ENCODE results near the gene LRRC61. TPM values are rescaled to one million over a fixed set of nuclear protein-coding genes. Genes with fewer than 3 reads are reported as not detected.

The LRRC61 gene, protein sequence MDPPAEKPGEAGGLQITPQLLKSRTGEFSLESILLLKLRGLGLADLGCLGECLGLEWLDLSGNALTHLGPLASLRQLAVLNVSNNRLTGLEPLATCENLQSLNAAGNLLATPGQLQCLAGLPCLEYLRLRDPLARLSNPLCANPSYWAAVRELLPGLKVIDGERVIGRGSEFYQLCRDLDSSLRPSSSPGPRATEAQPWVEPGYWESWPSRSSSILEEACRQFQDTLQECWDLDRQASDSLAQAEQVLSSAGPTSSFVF
- total RNA-seq = 0.65 and 1.2 TPM in 2 replicates

DNA sequence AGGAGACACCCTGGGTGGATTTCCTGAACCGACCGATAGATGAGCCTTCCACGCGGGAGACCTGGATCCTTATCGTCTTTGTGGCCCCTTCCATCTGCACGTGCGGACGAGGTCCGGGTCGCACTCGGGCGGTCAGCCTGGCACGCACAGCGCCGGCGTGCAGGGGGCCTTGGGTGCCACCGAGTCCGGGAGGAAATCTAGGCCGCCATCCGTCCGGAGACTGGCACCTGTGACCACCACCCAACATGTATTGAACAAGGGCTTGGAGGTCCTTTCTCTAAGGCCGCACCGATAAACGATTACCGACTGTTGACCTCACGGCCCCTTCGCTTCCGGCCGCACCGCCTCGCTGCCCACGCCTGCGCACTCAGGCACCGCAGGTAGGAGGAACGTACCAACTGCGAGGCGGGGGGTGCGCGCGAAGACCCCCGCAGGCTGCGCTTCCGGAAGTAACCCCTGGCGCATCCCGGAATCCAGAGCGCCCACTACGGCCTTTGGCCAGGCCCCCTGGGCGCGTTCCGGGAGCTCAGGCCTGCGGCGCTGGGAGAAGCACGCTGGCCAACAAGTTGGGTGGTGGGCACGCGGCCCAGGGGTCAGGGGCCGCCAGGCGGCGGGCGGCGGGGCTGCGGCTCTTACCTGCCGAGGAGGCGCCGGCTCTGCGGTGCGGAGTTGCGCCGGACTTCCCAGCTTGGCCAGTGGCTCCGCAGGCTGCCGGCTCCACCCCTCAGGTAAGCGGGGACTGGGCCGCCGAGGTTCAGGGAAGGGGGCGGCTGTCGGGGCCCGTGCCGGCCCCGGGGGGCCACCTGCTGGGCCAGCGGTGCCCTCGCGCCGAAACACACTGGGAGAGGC is at the start of gene LRRC61, which contains the start of gene ACTR3C:
Gene LRRC61, plus strand, starts transcription at position 523 of the 849 bp plus-strand sequence. CDS start 13,507 bp downstream, outside the sequence.
Gene ACTR3C, minus strand, starts transcription at position 713 of the 849 bp plus-strand sequence. CDS start 28,249 bp downstream, outside the sequence.

DNA sequence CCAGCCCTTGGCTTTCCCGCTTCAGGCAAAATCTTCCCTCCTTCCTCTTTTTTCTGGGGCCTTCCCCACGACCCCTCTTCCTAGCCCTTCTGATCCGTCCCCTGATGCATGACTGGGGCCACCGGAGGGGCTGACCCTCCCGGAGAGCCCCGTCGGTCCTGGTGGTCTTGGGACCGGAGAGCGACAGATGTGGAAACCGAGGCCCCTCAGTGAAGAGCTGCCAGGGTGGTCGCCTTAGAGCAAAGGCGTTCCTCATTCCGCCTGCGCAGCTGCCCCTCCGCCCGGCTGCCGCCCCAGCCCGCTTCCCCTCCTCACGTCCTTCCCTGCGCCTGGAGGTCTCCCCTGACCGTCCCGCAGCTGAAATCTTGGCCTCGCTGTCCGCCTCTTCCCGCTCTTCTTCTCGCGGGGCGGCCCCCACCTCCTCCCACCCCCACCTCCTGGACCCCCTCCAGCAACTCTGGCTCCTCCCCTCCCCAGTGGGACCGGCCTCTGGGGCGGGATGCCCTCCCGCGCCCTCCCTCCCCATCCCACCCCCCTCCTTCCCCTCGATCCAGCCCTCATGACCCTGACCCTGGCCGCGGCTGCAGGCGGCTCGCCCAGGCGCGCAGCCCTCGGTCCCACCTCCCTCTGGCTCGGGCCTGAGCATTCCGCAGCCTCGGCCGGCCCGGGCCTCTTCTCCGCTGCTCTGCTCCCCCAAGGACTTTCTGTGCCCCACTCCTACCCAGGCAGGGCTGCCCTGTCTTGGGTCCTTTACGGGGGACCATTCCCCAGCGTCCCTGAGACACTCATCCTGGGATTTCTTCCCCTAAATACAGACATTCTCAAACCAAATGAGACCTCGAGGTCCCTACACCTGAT is 18.3 kb downstream of the LRRC61 start, which contains the start of gene RARRES2:
Gene RARRES2, minus strand, starts transcription at position 367 of the 858 bp plus-strand sequence. CDS start 1,020 bp downstream, outside the sequence.

GRCh38 chr7:150368096-150368883 is 45.1 kb downstream of the LRRC61 start, which contains the start of gene REPIN1:
Gene REPIN1 (plus strand): TSS chr7:150368822. CDS start chr7:150369712, 890 bp downstream.

GRCh38 chr7:150378853-150379440 is 55.8 kb downstream of the LRRC61 start, which contains the start of gene ZNF775:
Gene ZNF775 (plus strand): TSS chr7:150379330. CDS start chr7:150388471, 9,141 bp downstream.

Other genes with a start within 250 kb of the LRRC61 start
- 1.5 and 1.6 TPM in 2 replicates for gene ACTR3C, start 190 bp downstream of the LRRC61 start, total RNA-seq
- not detected in 2 replicates for gene RARRES2, start 18.3 kb downstream of the LRRC61 start, total RNA-seq
- gene REPIN1, start 45.5 kb downstream of the LRRC61 start, total RNA-seq = 72.2 and 75.7 TPM in 2 replicates
- 6.8 and 7.3 TPM in 2 replicates for gene ZNF775, start 56.0 kb downstream of the LRRC61 start, total RNA-seq
- gene GIMAP8, start 127.3 kb downstream of the LRRC61 start, total RNA-seq = 77.3 and 104 TPM in 2 replicates
- gene GIMAP7, start 191.5 kb downstream of the LRRC61 start, total RNA-seq = 46.1 and 57.9 TPM in 2 replicates
- gene GIMAP4, start 244.0 kb downstream of the LRRC61 start, total RNA-seq = 332 and 504 TPM in 2 replicates

Measured in epithelial cell of umbilical artery (primary cell).